Keratinocyte (primary cell): ENCODE data around the gene PPHLN1.

ENCODE experiments used
- CTCF ChIP-seq, 3 experiments: IDR thresholded peaks in 1 of 3; conservative IDR thresholded peaks in 1 of 3; optimal IDR thresholded peaks in 1 of 3; 2 replicates in 2 of 3; 3 replicates in 1 of 3; pipeline versions ENCODE3 to v1.5.1; 2011; ENCODE audit warnings: low read length in 3 of 3, mild to moderate bottlenecking in 3 of 3, moderate library complexity in 2 of 3, control low read depth in 1 of 3, inconsistent platforms in 1 of 3; ENCODE audit not compliant: insufficient read depth in 2 of 3; ENCODE audit errors: extremely low read depth in 1 of 3
- EZH2 ChIP-seq: IDR thresholded peaks from one replicate; pipeline ENCODE4 v1.6.1; 2012; ENCODE audit warnings: inconsistent platforms, mild to moderate bottlenecking, low read length, moderate library complexity

- TF ChIP-seq CTCF (optimal IDR thresholded peaks at IDR 0.05 in 1 of 3, IDR thresholded peaks at IDR 0.05 in 1 of 3, conservative IDR thresholded peaks at IDR 0.05 in 1 of 3; ENCODE audit: extremely low read depth in 1 of 3, insufficient read depth in 2 of 3, low read length in 3 of 3) (no peak), EZH2 (no peak)
These were observed 164.4 kb downstream of the PPHLN1 start for GRCh38 chr12:42490261-42490842.
